ENCODE measurements around the gene HSD17B7. TPM values are rescaled to one million over a fixed set of nuclear protein-coding genes. Genes with fewer than 3 reads are reported as not detected.

Gene HSD17B7
- total RNA-seq, 1 experiment from 2014 or later = 20.0 TPM

GRCh38 chr1:162847839-162848453 lies 57.4 kb downstream of the HSD17B7 start:
- in situ Hi-C loops (cut with HindIII; ENCODE audit: low sequenced_read_pairs) = no loop called here
- DNase-seq (ENCODE audit: low spot score) = peak; percentile 68

- in situ Hi-C loops (cut with HindIII; ENCODE audit: low sequenced_read_pairs) = no loop called here
Observed at GRCh38 chr1:162849711-162850110, 59.2 kb downstream of the HSD17B7 start.

GRCh38 chr1:162851341-162851740 lies 60.8 kb downstream of the HSD17B7 start:
- in situ Hi-C loops (cut with HindIII; ENCODE audit: low sequenced_read_pairs) = no loop called here

More at GRCh38 chr1:162849711-162850110, 59.2 kb downstream of the HSD17B7 start:
- no peak for DNase-seq (ENCODE audit: low spot score)

GRCh38 chr1:162854245-162854882 lies 63.9 kb downstream of the HSD17B7 start:
- in situ Hi-C loops (cut with HindIII; ENCODE audit: low sequenced_read_pairs) = no loop called here

More at GRCh38 chr1:162851341-162851740, 60.8 kb downstream of the HSD17B7 start:
- DNase-seq (ENCODE audit: low spot score) = no peak

GRCh38 chr1:162855461-162856150 lies 65.1 kb downstream of the HSD17B7 start:
- DNase-seq (ENCODE audit: low spot score) = no peak
- in situ Hi-C loops (cut with HindIII; ENCODE audit: low sequenced_read_pairs) = no loop called here

More at GRCh38 chr1:162854245-162854882, 63.9 kb downstream of the HSD17B7 start:
- DNase-seq (ENCODE audit: low spot score) = peak; percentile 31

- in situ Hi-C loops (cut with HindIII; ENCODE audit: low sequenced_read_pairs) = no loop called here
Observed at GRCh38 chr1:162856260-162856659, 65.8 kb downstream of the HSD17B7 start.

GRCh38 chr1:162857850-162858249 lies 67.3 kb downstream of the HSD17B7 start:
- in situ Hi-C loops (cut with HindIII; ENCODE audit: low sequenced_read_pairs) = no loop called here
- no peak for DNase-seq (ENCODE audit: low spot score)

More at GRCh38 chr1:162856260-162856659, 65.8 kb downstream of the HSD17B7 start:
- no peak for DNase-seq (ENCODE audit: low spot score)

GRCh38 chr1:162859191-162859590 lies 68.7 kb downstream of the HSD17B7 start:
- in situ Hi-C loops (cut with HindIII; ENCODE audit: low sequenced_read_pairs) = no loop called here
- DNase-seq (ENCODE audit: low spot score) = no peak

GRCh38 chr1:162861101-162861500 lies 70.6 kb downstream of the HSD17B7 start, which contains the start of gene CCDC190:
Gene CCDC190, minus strand, starts transcription at chr1:162861175. Its CDS starts 1,529 bp downstream, at chr1:162859646.
- in situ Hi-C loops (cut with HindIII; ENCODE audit: low sequenced_read_pairs) = no loop called here

GRCh38 chr1:162861625-162862024 lies 71.1 kb downstream of the HSD17B7 start:
- in situ Hi-C loops (cut with HindIII; ENCODE audit: low sequenced_read_pairs) = no loop called here
- DNase-seq (ENCODE audit: low spot score) = no peak

More at GRCh38 chr1:162861101-162861500, 70.6 kb downstream of the HSD17B7 start, which contains the start of gene CCDC190:
- no peak for DNase-seq (ENCODE audit: low spot score)

Other genes starting within 250 kb of the HSD17B7 start
- 49.3 and 69.4 TPM in 2 replicates for gene UAP1, start 229.0 kb upstream of the HSD17B7 start, total RNA-seq (2014; rRNA removed; shearing (Covaris generic))
- gene DDR2, start 158.2 kb upstream of the HSD17B7 start, total RNA-seq (2014; rRNA removed; shearing (Covaris generic)) = 34.3 and 37.5 TPM in 2 replicates
- not detected in 2 replicates for gene CCDC190, start 70.5 kb downstream of the HSD17B7 start, total RNA-seq (2014; rRNA removed; shearing (Covaris generic))